HEK293 (cell line): ENCODE results near the gene RASD2.

ENCODE experiments used
- CTCF ChIP-seq: fragments of 450-650 bp; formaldehyde crosslinking; IDR thresholded peaks from 2 replicates; pipeline ENCODE4 v1.5.1; 2016; ENCODE audit warnings: missing biosample characterization, missing genetic modification characterization
- INSM2 ChIP-seq: fragments of 450-650 bp; formaldehyde crosslinking; IDR thresholded peaks from 2 replicates; pipeline ENCODE4 v1.5.1; 2016; ENCODE audit warnings: missing biosample characterization, missing genetic modification characterization
- YY1 ChIP-seq: fragments of 450-650 bp; formaldehyde crosslinking; IDR thresholded peaks from 2 replicates; pipeline ENCODE4 v1.5.1; 2018; ENCODE audit warnings: missing biosample characterization, missing genetic modification characterization
- ZBTB26 ChIP-seq: fragments of 450-650 bp; formaldehyde crosslinking; optimal IDR thresholded peaks from 2 replicates; pipeline ENCODE3; 2016; ENCODE audit warnings: missing biosample characterization, mild to moderate bottlenecking, missing genetic modification characterization
- ZBTB49 ChIP-seq: fragments of 450-650 bp; formaldehyde crosslinking; IDR thresholded peaks from 2 replicates; pipeline ENCODE4 v1.5.1; 2016; ENCODE audit warnings: missing biosample characterization, missing genetic modification characterization, low read depth
- ZNF513 ChIP-seq: fragments of 450-650 bp; IDR thresholded peaks from 2 replicates; pipeline ENCODE4 v1.5.1; 2018; ENCODE audit warnings: missing biosample characterization, missing genetic modification characterization
- ZNF514 ChIP-seq: fragments of 450-650 bp; formaldehyde crosslinking; IDR thresholded peaks from 2 replicates; pipeline ENCODE4 v1.5.1; 2016; ENCODE audit warnings: missing biosample characterization, missing genetic modification characterization
- ZNF600 ChIP-seq: fragments of 450-650 bp; formaldehyde crosslinking; IDR thresholded peaks from 2 replicates; pipeline ENCODE4 v1.5.1; 2016; ENCODE audit warnings: missing biosample characterization, missing genetic modification characterization
- ZNF707 ChIP-seq: fragments of 450-650 bp; formaldehyde crosslinking; IDR thresholded peaks from 2 replicates; pipeline ENCODE4 v1.5.1; 2016; ENCODE audit warnings: missing biosample characterization, missing genetic modification characterization

- TF ChIP-seq INSM2 (tag by site-specific recombination) (no peak), CTCF (tag by site-specific recombination) (no peak), ZNF600 (tag by site-specific recombination) (no peak), ZNF707 (tag by site-specific recombination) (no peak), ZNF513 (tag by site-specific recombination) (no peak), ZBTB49 (tag by site-specific recombination) (no peak), ZNF514 (tag by site-specific recombination) (no peak), ZBTB26 (no peak), YY1 (tag by site-specific recombination) (no peak)
Measured at GRCh38 chr22:35560366-35560765, 19.7 kb downstream of the RASD2 start.
